Muscle of leg (tissue), 11 donors: ENCODE results near the gene TMEM232. TPM values are rescaled to one million over a fixed set of nuclear protein-coding genes. Genes with fewer than 3 reads are reported as not detected.

Source experiments
- DNase-seq: peaks from one replicate; pipeline ENCODE4 v3.0.0; 2013
- H3K27ac ChIP-seq: one replicate; pipeline ENCODE4 v1.5.1; 2013; ENCODE audit warnings: mild to moderate bottlenecking, low read length, control low read depth
- H3K27me3 ChIP-seq: one replicate; pipeline ENCODE4 v1.6.1; 2013; ENCODE audit warnings: low read length; ENCODE audit not compliant: control insufficient read depth, insufficient read depth
- H3K36me3 ChIP-seq: one replicate; pipeline ENCODE4 v1.6.1; 2013; ENCODE audit warnings: low read length; ENCODE audit not compliant: control insufficient read depth, insufficient read depth
- H3K4me1 ChIP-seq: one replicate; pipeline ENCODE4 v1.6.1; 2013; ENCODE audit warnings: low read length; ENCODE audit not compliant: control insufficient read depth, insufficient read depth
- H3K4me3 ChIP-seq: one replicate; pipeline ENCODE4 v1.5.1; 2013; ENCODE audit warnings: low read length, control low read depth
- H3K9me3 ChIP-seq: replicated peaks from 2 replicates; pipeline ENCODE4 v1.6.1; 2013; ENCODE audit warnings: low read depth, low read length; ENCODE audit not compliant: control insufficient read depth
- WGBS: methylation state at CpG from one replicate; pipeline ENCODE4 v1.1.5; 2013; ENCODE audit warnings: missing lambda C conversion rate; ENCODE audit not compliant: insufficient coverage; 5-methylcytosine and 5-hydroxymethylcytosine counted together
- polyA plus RNA-seq, 8 donors: library from polyadenylated mRNA; unstranded; fragments of 120-200 nt; gene quantifications; one replicate each; pipeline versions ENCODE4 v1.2.1 to v1.2.3, GENCODE V29; 2013; ENCODE audit warnings: inconsistent platforms in 1 of 8, low replicate concordance in 1 of 8; ENCODE audit not compliant: insufficient read length in 8 of 8, insufficient read depth in 1 of 8
- total RNA-seq: library from RNA; stranded (reverse); fragments of 120-200 nt; gene quantifications from one replicate; pipeline ENCODE4 v1.2.4, GENCODE V29; 2013

Gene TMEM232
- total and polyA plus RNA-seq, 9 donors: 0.51 to 2.7 (median 1.1) TPM

GRCh38 chr5:110478895-110479294, 247.6 kb downstream of the TMEM232 start:
- no peak for DNase-seq
- H3K9me3 ChIP-seq: no peaks in the 10 kb centered on the region
- H3K27me3 ChIP-seq: no peaks in the 10 kb centered on the region
- H3K4me1 ChIP-seq: no peaks in the 10 kb centered on the region
- no peaks in the 10 kb centered on the region for H3K36me3 ChIP-seq
- no CpG with 5 or more reads among the region's 2 CpGs for WGBS
- H3K27ac ChIP-seq: no peak overlapping the region
- H3K4me3 ChIP-seq: no peak overlapping the region

- H3K9me3 ChIP-seq: no peaks in the 10 kb centered on the region
- no peaks in the 10 kb centered on the region for H3K27me3 ChIP-seq
- H3K4me3 ChIP-seq: no peak overlapping the region
- DNase-seq: no peak
- WGBS: no CpG with 5 or more reads among the region's 3 CpGs
- no peaks in the 10 kb centered on the region for H3K36me3 ChIP-seq
- H3K27ac ChIP-seq: no peak overlapping the region
- no peaks in the 10 kb centered on the region for H3K4me1 ChIP-seq
These were observed 248.6 kb downstream of the TMEM232 start for GRCh38 chr5:110477911-110478310.

GRCh38 chr5:110476164-110476563, 250.3 kb downstream of the TMEM232 start:
- no peaks in the 10 kb centered on the region for H3K9me3 ChIP-seq
- no peak overlapping the region for H3K27ac ChIP-seq
- H3K4me3 ChIP-seq: no peak overlapping the region
- H3K27me3 ChIP-seq: no peaks in the 10 kb centered on the region
- no peaks in the 10 kb centered on the region for H3K4me1 ChIP-seq
- no peaks in the 10 kb centered on the region for H3K36me3 ChIP-seq
- no peak for DNase-seq

GRCh38 chr5:110475529-110475928, 250.9 kb downstream of the TMEM232 start:
- no peak overlapping the region for H3K27ac ChIP-seq
- no peaks in the 10 kb centered on the region for H3K27me3 ChIP-seq
- peaks cover 2% of the 10 kb centered on the region for H3K9me3 ChIP-seq
- no peak overlapping the region for H3K4me3 ChIP-seq
- H3K36me3 ChIP-seq: no peaks in the 10 kb centered on the region
- DNase-seq: no peak
- no CpG with 5 or more reads among the region's 1 CpG for WGBS
- H3K4me1 ChIP-seq: no peaks in the 10 kb centered on the region

GRCh38 chr5:110469486-110469885, 257.0 kb downstream of the TMEM232 start:
- DNase-seq: no peak
- 74% methylated on average over 3 of the region's 4 CpGs for WGBS
- Histone ChIP-seq H3K4me1 (no peaks in the 10 kb centered on the region), H3K27ac (no peak overlapping the region), H3K27me3 (no peaks in the 10 kb centered on the region), H3K36me3 (no peaks in the 10 kb centered on the region), H3K4me3 (no peak overlapping the region), H3K9me3 (peaks cover 12% of the 10 kb centered on the region)

- Histone ChIP-seq H3K4me3 (no peak overlapping the region), H3K9me3 (no peaks in the 10 kb centered on the region), H3K36me3 (no peaks in the 10 kb centered on the region), H3K27me3 (no peaks in the 10 kb centered on the region), H3K27ac (no peak overlapping the region), H3K4me1 (no peaks in the 10 kb centered on the region)
- no CpG with 5 or more reads among the region's 2 CpGs for WGBS
- DNase-seq: no peak
These were observed 263.4 kb downstream of the TMEM232 start for GRCh38 chr5:110463106-110463505.

- WGBS: 90% methylated on average over 2 of the region's 4 CpGs
- Histone ChIP-seq H3K36me3 (no peaks in the 10 kb centered on the region), H3K4me1 (no peaks in the 10 kb centered on the region), H3K9me3 (no peaks in the 10 kb centered on the region), H3K27ac (no peak overlapping the region), H3K27me3 (no peaks in the 10 kb centered on the region), H3K4me3 (no peak overlapping the region)
- no peak for DNase-seq
These were observed 265.6 kb downstream of the TMEM232 start for GRCh38 chr5:110460837-110461236.

- Histone ChIP-seq H3K27ac (no peak overlapping the region), H3K4me1 (no peaks in the 10 kb centered on the region), H3K4me3 (no peak overlapping the region), H3K36me3 (no peaks in the 10 kb centered on the region), H3K27me3 (no peaks in the 10 kb centered on the region), H3K9me3 (no peaks in the 10 kb centered on the region)
- no CpG with 5 or more reads among the region's 1 CpG for WGBS
- DNase-seq: no peak
These were observed 268.2 kb downstream of the TMEM232 start for GRCh38 chr5:110458313-110458712.

- Histone ChIP-seq H3K9me3 (no peaks in the 10 kb centered on the region), H3K27me3 (no peaks in the 10 kb centered on the region), H3K4me1 (no peaks in the 10 kb centered on the region), H3K27ac (no peak overlapping the region), H3K36me3 (no peaks in the 10 kb centered on the region), H3K4me3 (no peak overlapping the region)
- 90% methylated on average over 4 of the region's 4 CpGs for WGBS
- no peak for DNase-seq
These were observed 283.6 kb downstream of the TMEM232 start for GRCh38 chr5:110442856-110443255.

- Histone ChIP-seq H3K36me3 (no peaks in the 10 kb centered on the region), H3K9me3 (no peaks in the 10 kb centered on the region), H3K4me3 (no peak overlapping the region), H3K27me3 (no peaks in the 10 kb centered on the region), H3K4me1 (no peaks in the 10 kb centered on the region), H3K27ac (no peak overlapping the region)
- WGBS: 36% methylated on average over 1 of the region's 2 CpGs
- DNase-seq: peak; percentile 8
These were observed 285.4 kb downstream of the TMEM232 start for GRCh38 chr5:110441035-110441434.

GRCh38 chr5:110440058-110440457, 286.4 kb downstream of the TMEM232 start:
- WGBS: no CpG with 5 or more reads among the region's 2 CpGs
- no peak overlapping the region for H3K27ac ChIP-seq
- no peaks in the 10 kb centered on the region for H3K4me1 ChIP-seq
- H3K27me3 ChIP-seq: no peaks in the 10 kb centered on the region
- H3K9me3 ChIP-seq: no peaks in the 10 kb centered on the region
- H3K4me3 ChIP-seq: no peak overlapping the region
- no peak for DNase-seq
- no peaks in the 10 kb centered on the region for H3K36me3 ChIP-seq
